Measurements from ENCODE around the gene TNFSF4. TPM values are rescaled to one million over a fixed set of nuclear protein-coding genes. Genes with fewer than 3 reads are reported as not detected.

The TNFSF4 gene
- polyA plus RNA-seq, 1 experiment = 5.9 TPM

DNA sequence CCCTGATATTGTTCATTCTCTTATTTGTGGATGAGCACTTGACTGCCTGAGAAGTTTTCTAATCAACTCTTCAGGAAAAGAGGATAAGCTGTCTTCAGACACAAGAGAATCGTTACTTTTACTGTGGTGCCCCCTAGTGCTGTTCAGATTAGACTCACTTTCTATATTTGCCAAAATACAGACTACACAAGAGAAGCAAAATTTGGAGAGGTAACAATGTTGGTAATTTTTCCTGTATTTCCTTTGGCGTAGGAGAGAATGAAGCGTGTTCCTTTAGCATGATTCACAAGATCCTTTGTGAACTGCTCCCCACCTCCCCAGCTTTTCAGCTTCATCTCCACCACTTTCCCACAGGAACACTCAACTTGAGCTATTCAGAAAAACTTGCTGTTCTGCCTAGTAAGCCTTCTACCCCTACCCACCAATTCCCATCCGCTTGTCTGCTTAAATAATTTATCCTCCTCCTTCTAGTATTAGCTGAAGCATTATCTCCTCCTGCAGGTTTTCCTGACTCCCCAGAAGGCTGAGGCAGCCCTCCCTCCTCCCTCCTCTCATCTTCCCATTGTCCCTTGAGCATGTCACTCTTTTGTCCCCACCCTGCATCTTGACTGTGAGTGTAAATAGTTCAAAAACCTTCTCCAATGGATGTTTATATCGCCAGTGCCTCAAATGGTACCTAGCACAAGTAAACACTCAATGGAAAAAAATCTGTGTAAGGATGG, 4.5 kb downstream of the TNFSF4 start:
- TF ChIP-seq CTCF (IDR thresholded peaks at IDR 0.05; ENCODE audit: insufficient read depth, low read depth, low read length) = peak; percentile 67
- ChIA-PET POLR2A (interaction anchor here (0.7 to 1.0 kb wide), 3 partner anchors 12 to 457 kb away, joined by 3 read pairs; no protein-coding TSS in a partner anchor), CTCF (interaction anchor here (0.6 to 6.1 kb wide), 36 partner anchors 9 to 1029 kb away, joined by 3 to 90 read pairs (median 4); no protein-coding TSS in a partner anchor)
- Histone ChIP-seq H3K27me3 (ENCODE audit: control insufficient read depth, insufficient read depth, low read length) (no peaks in the 10 kb centered on the region), H3K4me3 (ENCODE audit: low read depth, low read length) (no peak overlapping the region), H3K36me3 (ENCODE audit: control insufficient read depth, insufficient read depth, low read length) (no peaks in the 10 kb centered on the region)
- peak; percentile 77 for DNase-seq (ENCODE audit: low read depth)

DNA sequence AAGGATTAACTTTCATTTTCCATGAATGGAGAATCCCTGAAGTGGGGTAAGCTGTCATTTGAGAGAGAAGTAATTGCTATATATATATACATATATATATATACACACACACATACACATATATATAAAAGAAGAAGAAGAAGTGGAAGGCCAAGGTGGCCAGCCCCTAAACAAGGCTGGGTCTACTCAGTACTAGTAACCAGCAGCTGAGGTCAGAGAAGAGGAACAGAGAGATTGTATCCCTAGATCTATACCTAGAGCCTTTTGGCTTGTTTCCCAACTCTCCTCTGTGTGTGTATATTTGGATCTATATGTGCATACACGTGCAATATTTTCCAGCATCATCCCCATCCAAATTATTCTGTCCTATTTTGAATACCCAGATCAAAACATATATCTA, 5.2 kb downstream of the TNFSF4 start:
- POLR2A ChIA-PET = interaction anchor here (0.6 to 1.0 kb wide), 3 partner anchors 210 to 457 kb away, joined by 3 read pairs; no protein-coding TSS in a partner anchor
- H3K36me3 ChIP-seq (ENCODE audit: control insufficient read depth, insufficient read depth, low read length) = no peaks in the 10 kb centered on the region
- no peak overlapping the region for H3K4me3 ChIP-seq (ENCODE audit: low read depth, low read length)
- no peak for DNase-seq (ENCODE audit: low read depth)
- CTCF ChIA-PET = interaction anchor here (0.7 to 6.1 kb wide), 31 partner anchors 8 to 459 kb away, joined by 3 to 90 read pairs (median 4); no protein-coding TSS in a partner anchor
- no peaks in the 10 kb centered on the region for H3K27me3 ChIP-seq (ENCODE audit: control insufficient read depth, insufficient read depth, low read length)
- no peak for TF ChIP-seq CTCF (IDR thresholded peaks at IDR 0.05; ENCODE audit: insufficient read depth, low read depth, low read length)

- no peak for TF ChIP-seq CTCF (IDR thresholded peaks at IDR 0.05; ENCODE audit: insufficient read depth, low read depth, low read length)
- DNase-seq (ENCODE audit: low read depth) = no peak
- Histone ChIP-seq H3K36me3 (ENCODE audit: control insufficient read depth, insufficient read depth, low read length) (no peaks in the 10 kb centered on the region), H3K4me3 (ENCODE audit: low read depth, low read length) (no peak overlapping the region), H3K27me3 (ENCODE audit: control insufficient read depth, insufficient read depth, low read length) (no peaks in the 10 kb centered on the region)
- ChIA-PET CTCF (interaction anchor here (1.1 kb wide), 1 partner anchor 454 kb away, joined by 3 read pairs; no protein-coding TSS in a partner anchor), POLR2A (no interaction called here)
Observed at GRCh38 chr1:173195596-173196088, 11.5 kb downstream of the TNFSF4 start.

GRCh38 chr1:173193639-173194038, 13.5 kb downstream of the TNFSF4 start:
- POLR2A ChIA-PET = interaction anchor here (0.6 kb wide), 1 partner anchor 185 kb away, joined by 3 read pairs; no protein-coding TSS in a partner anchor

More at GRCh38 chr1:173193639-173194038, 13.5 kb downstream of the TNFSF4 start:
- Histone ChIP-seq H3K4me3 (ENCODE audit: low read depth, low read length) (no peak overlapping the region), H3K27me3 (ENCODE audit: control insufficient read depth, insufficient read depth, low read length) (no peaks in the 10 kb centered on the region), H3K36me3 (ENCODE audit: control insufficient read depth, insufficient read depth, low read length) (no peaks in the 10 kb centered on the region)
- peak; percentile 95 for DNase-seq (ENCODE audit: low read depth)
- CTCF ChIA-PET = interaction anchor here (1.2 to 1.3 kb wide), 3 partner anchors 9 to 252 kb away, joined by 3 to 6 read pairs (median 3); no protein-coding TSS in a partner anchor
- no peak for TF ChIP-seq CTCF (IDR thresholded peaks at IDR 0.05; ENCODE audit: insufficient read depth, low read depth, low read length)

Data from BJ (cell line).